Thoracic aorta (tissue), 2 donors: Measurements from ENCODE around the gene ANKRD27. TPM values are rescaled to one million over a fixed set of nuclear protein-coding genes. Genes with fewer than 3 reads are reported as not detected.
"Not testable (repeated sequence)": the region's sequence is repeated elsewhere in the genome, so short reads cannot be mapped to it uniquely, and the experiment has no call there.

Source experiments
- ATAC-seq: fragments of 150-250 bp; one replicate; pipeline ENCODE4 v1.8.0; 2017; ENCODE audit warnings: low read depth; ENCODE audit not compliant: insufficient number of reproducible peaks, low FRiP score
- DNase-seq: peaks from one replicate; pipeline ENCODE4 v3.0.0-alpha.2; 2020; ENCODE audit warnings: low spot score
- H3K27ac ChIP-seq, 2 donors: fragments of 200-600 bp; sonication (generic); 1 replicate in 1 of 2; 2 replicates in 1 of 2; pipeline ENCODE4 v1.5.1; 2016; ENCODE audit warnings: mild to moderate bottlenecking in 2 of 2, moderate library complexity in 2 of 2
- H3K27me3 ChIP-seq: fragments of 200-600 bp; sonication (generic); replicated peaks from 2 replicates; pipeline ENCODE4 v1.6.0; 2016; ENCODE audit warnings: mild to moderate bottlenecking; ENCODE audit not compliant: insufficient read depth
- H3K36me3 ChIP-seq: fragments of 200-600 bp; sonication (generic); one replicate; pipeline ENCODE4 v1.5.1; 2016
- H3K4me1 ChIP-seq, 2 donors: fragments of 200-600 bp; sonication (generic); 1 replicate in 1 of 2; 2 replicates in 1 of 2; pipeline versions ENCODE4 v1.5.1 to v1.6.0; 2016; ENCODE audit warnings: low read depth in 2 of 2, mild to moderate bottlenecking in 1 of 2; ENCODE audit not compliant: control insufficient read depth in 1 of 2
- H3K4me3 ChIP-seq: fragments of 200-600 bp; sonication (generic); 2 replicates; pipeline ENCODE4 v1.5.1; 2016; ENCODE audit warnings: mild to moderate bottlenecking
- H3K9me3 ChIP-seq: fragments of 200-600 bp; sonication (generic); 2 replicates; pipeline ENCODE4 v1.5.1; 2016
- total RNA-seq, 2 donors: library from RNA; depleted of rRNA; stranded (reverse); fragments of >200 nt; gene quantifications; one replicate each; pipeline versions ENCODE4 v1.1.0 to v1.2.3, GENCODE V29; 2016
- TF ChIP-seq, protein P1 (sequence below): fragments of 200-600 bp; sonication (generic); IDR thresholded peaks from one replicate; pipeline ENCODE4 v1.5.1; 2019; ENCODE audit warnings: antibody characterized with exemption

ANKRD27 gene
- total RNA-seq, 2 donors from 2014 or later, result 26.8 to 33.8 TPM

DNA sequence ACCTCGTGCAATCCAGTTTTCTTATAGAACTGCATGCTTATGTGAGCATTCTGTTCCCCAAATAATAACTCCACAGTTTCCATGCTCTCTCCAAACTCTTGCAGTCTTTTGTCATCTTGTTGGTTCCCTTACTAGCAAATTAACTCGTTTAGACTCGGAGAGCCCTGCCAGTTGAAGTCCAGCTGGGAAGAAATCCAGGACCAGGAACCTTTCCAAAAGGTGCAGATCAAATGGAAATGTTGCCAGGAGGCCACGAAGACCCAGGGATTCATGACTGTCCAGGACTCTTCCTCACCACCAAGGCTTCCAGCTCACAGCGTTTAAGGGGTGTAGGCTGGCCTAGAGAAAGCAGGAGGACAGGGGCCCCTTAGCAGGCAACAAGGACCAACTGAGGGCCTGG, 42.5 kb upstream of the ANKRD27 start:
- H3K9me3 ChIP-seq, result no peaks in the 10 kb centered on the region
- no peak for DNase-seq

DNA sequence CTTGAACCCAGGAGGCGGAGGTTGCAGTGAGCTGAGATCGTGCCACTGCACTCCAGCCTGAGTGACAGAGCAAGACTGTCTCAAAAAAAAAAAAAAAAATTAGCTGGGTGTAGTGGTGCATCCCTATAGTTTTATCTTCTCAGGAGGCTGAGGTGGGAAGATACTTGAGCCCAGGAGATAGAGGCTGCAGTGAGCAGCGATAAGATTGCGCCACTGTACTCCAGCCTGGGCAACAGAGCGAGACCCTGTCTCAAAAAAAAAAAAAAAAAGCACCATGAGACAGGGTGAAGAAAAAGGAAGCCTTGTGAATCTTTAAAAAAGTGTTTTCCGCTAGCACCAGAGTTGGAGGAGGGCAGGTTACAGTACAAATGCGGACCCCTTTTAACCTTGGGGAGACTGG, 41.2 kb upstream of the ANKRD27 start:
- not testable (repeated sequence) for H3K9me3 ChIP-seq, H3K27ac ChIP-seq, DNase-seq, H3K4me3 ChIP-seq, H3K4me1 ChIP-seq, H3K27me3 ChIP-seq, ATAC-seq
- H3K36me3 ChIP-seq, result peaks cover 11% of the 10 kb centered on the region

More for the DNA sequence above, 42.5 kb upstream of the ANKRD27 start:
- H3K27ac ChIP-seq, result no peak overlapping the region
- H3K27me3 ChIP-seq, result no peaks in the 10 kb centered on the region
- ATAC-seq, result no peak
- no peak overlapping the region for H3K4me3 ChIP-seq
- peaks cover 9% of the 10 kb centered on the region for H3K36me3 ChIP-seq
- no peaks in the 10 kb centered on the region for H3K4me1 ChIP-seq
- TF ChIP-seq, protein P1, sequence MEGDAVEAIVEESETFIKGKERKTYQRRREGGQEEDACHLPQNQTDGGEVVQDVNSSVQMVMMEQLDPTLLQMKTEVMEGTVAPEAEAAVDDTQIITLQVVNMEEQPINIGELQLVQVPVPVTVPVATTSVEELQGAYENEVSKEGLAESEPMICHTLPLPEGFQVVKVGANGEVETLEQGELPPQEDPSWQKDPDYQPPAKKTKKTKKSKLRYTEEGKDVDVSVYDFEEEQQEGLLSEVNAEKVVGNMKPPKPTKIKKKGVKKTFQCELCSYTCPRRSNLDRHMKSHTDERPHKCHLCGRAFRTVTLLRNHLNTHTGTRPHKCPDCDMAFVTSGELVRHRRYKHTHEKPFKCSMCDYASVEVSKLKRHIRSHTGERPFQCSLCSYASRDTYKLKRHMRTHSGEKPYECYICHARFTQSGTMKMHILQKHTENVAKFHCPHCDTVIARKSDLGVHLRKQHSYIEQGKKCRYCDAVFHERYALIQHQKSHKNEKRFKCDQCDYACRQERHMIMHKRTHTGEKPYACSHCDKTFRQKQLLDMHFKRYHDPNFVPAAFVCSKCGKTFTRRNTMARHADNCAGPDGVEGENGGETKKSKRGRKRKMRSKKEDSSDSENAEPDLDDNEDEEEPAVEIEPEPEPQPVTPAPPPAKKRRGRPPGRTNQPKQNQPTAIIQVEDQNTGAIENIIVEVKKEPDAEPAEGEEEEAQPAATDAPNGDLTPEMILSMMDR, result no peak

DNA sequence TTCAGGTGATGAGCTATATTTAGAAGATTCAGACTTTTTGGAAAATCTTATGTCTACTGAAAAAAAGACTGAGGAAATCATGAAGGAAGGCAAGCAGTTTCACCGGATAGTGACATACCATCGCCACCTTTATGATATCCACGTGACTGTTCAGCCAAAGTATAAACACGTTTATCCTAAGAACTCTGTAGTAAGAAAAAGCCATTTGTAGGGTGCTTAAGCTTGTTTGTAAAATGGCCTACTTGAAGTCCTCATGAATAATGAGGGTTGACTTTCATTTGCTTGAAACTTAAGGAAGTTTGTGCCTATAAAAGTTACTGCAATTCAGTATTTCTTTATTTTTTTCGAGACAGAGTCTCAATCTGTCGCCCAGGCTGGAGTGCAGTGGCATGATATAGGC, 36.8 kb upstream of the ANKRD27 start:
- no peak for ATAC-seq
- Histone ChIP-seq H3K27ac (no peak overlapping the region), H3K4me3 (no peak overlapping the region), H3K9me3 (no peaks in the 10 kb centered on the region), H3K4me1 (no peaks in the 10 kb centered on the region), H3K27me3 (no peaks in the 10 kb centered on the region), H3K36me3 (peaks cover 18% of the 10 kb centered on the region)
- no peak for DNase-seq
- TF ChIP-seq, protein P1, result no peak

DNA sequence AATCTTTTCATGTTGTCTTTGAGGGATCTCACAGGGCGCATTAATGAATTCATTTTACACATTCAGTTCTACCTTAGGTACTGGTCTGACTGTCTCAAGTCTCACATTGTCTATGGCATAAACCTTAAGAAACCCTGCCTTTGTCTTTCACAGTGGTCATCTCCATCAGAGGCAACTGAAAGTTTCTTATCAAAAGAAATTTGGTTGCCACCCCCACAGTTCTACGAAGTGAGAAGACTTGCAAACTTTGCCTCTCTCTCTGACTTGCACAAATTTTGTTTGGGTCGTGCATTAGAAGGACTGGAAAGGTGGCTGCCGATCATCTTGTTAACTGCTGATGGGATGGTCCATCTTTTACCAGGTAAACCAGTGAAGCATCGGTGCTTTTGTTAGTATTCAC, 34.1 kb upstream of the ANKRD27 start:
- ATAC-seq, result no peak
- H3K36me3 ChIP-seq, result peaks cover 24% of the 10 kb centered on the region

DNA sequence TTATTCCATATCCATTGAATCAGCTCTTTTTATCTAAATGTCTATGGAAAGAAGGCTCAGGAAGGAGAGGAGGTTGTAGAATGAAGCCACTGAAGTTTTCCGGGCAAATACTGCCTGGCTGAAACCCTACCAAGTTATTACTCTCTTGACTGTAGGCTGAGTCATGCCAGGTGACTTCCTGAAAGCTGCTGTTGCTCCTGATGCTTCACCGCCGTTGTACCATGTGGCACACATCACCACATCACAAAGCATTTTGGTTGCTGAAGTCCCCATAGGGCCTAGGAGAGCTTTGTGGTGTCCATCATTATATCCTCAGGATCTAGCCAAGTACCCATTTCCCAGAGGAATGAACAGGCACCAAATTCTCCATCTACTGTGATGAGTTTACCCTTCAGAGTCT, 33.5 kb upstream of the ANKRD27 start:
- peaks cover 23% of the 10 kb centered on the region for H3K36me3 ChIP-seq
- H3K4me1 ChIP-seq, result no peaks in the 10 kb centered on the region
- peaks cover 9% of the 10 kb centered on the region for H3K9me3 ChIP-seq
- no peak for DNase-seq
- H3K4me3 ChIP-seq, result no peak overlapping the region
- H3K27me3 ChIP-seq, result no peaks in the 10 kb centered on the region
- ATAC-seq, result no peak
- no peak overlapping the region for H3K27ac ChIP-seq
- TF ChIP-seq, protein P1, result no peak

More for the DNA sequence above, 34.1 kb upstream of the ANKRD27 start:
- no peaks in the 10 kb centered on the region for H3K27me3 ChIP-seq
- TF ChIP-seq, protein P1, result no peak
- H3K9me3 ChIP-seq, result peaks cover 5% of the 10 kb centered on the region
- H3K27ac ChIP-seq, result no peak overlapping the region
- DNase-seq, result no peak
- no peaks in the 10 kb centered on the region for H3K4me1 ChIP-seq
- no peak overlapping the region for H3K4me3 ChIP-seq

DNA sequence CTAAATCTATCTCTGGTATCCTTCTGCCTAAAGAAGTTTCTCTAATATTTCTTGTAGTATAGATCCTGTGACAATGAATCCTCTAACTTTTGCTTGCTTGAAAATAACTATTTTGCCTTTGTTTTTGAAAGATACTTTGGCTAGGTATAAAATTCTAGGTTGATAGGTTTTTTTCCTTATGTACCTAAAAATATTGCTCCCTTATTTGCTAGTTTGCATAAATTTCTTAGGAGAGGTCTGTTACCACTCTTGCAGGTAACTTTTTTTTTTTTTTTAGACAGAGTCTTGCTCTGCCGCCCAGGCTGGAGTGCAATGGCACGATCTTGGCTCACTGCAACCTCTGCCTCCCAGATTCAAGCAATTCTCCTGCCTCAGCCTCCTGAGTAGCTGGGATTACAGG, 29.0 kb upstream of the ANKRD27 start:
- not testable (repeated sequence) for DNase-seq, H3K4me3 ChIP-seq, H3K9me3 ChIP-seq, H3K36me3 ChIP-seq, H3K27me3 ChIP-seq, ATAC-seq, H3K27ac ChIP-seq, H3K4me1 ChIP-seq
